GM19328 (cell line): Measurements from ENCODE around the gene BCCIP.

ENCODE experiments used
- ATAC-seq: cut with Tn5 transposase; IDR thresholded peaks from one replicate; pipeline ENCODE4 v1.9.1; 2021; ENCODE audit warnings: mild to moderate bottlenecking, moderate library complexity; ENCODE audit not compliant: unreplicated experiment

BCCIP gene

GRCh38 chr10:125797424-125797823 lies 25.9 kb upstream of the BCCIP start:
- ATAC-seq: no peak

- no peak for ATAC-seq
These were observed 25.2 kb upstream of the BCCIP start for GRCh38 chr10:125797994-125798662.

GRCh38 chr10:125799451-125800182 lies 23.7 kb upstream of the BCCIP start:
- ATAC-seq: no peak

- no peak for ATAC-seq
These were observed 21.8 kb upstream of the BCCIP start for GRCh38 chr10:125801574-125801973.

- no peak for ATAC-seq
These were observed 21.2 kb upstream of the BCCIP start for GRCh38 chr10:125802131-125802530.

GRCh38 chr10:125802739-125803138 lies 20.6 kb upstream of the BCCIP start:
- ATAC-seq: no peak

GRCh38 chr10:125808047-125808446 lies 15.3 kb upstream of the BCCIP start:
- no peak for ATAC-seq

GRCh38 chr10:125811251-125811650 lies 12.1 kb upstream of the BCCIP start:
- no peak for ATAC-seq

- no peak for ATAC-seq
These were observed 11.1 kb upstream of the BCCIP start for GRCh38 chr10:125812128-125812750.

GRCh38 chr10:125815764-125816163 lies 7.6 kb upstream of the BCCIP start:
- ATAC-seq: no peak

- ATAC-seq: no peak
These were observed 6.8 kb upstream of the BCCIP start for GRCh38 chr10:125816548-125816947.

- no peak for ATAC-seq
These were observed 5.9 kb upstream of the BCCIP start for GRCh38 chr10:125817337-125817946.

- ATAC-seq: peak; percentile 31
These were observed 2.6 kb upstream of the BCCIP start for GRCh38 chr10:125820701-125821100.

- ATAC-seq: peak; percentile 5
These were observed 411 bp downstream of the BCCIP start for GRCh38 chr10:125823663-125824251.

- ATAC-seq: no peak
These were observed 1.4 kb downstream of the BCCIP start for GRCh38 chr10:125824736-125825135.

- ATAC-seq: no peak
These were observed 3.8 kb downstream of the BCCIP start for GRCh38 chr10:125827133-125827532.

GRCh38 chr10:125828311-125828710 lies 5.0 kb downstream of the BCCIP start:
- ATAC-seq: no peak

GRCh38 chr10:125836746-125837145 lies 13.4 kb downstream of the BCCIP start:
- no peak for ATAC-seq

- no peak for ATAC-seq
These were observed 15.6 kb downstream of the BCCIP start for GRCh38 chr10:125838802-125839575.

GRCh38 chr10:125840406-125840805 lies 17.1 kb downstream of the BCCIP start:
- ATAC-seq: no peak

GRCh38 chr10:125840955-125841354 lies 17.6 kb downstream of the BCCIP start:
- ATAC-seq: no peak
